GM21515 (cell line): ENCODE data around the gene SLC41A2.

ENCODE experiments used
- ATAC-seq: cut with Tn5 transposase; IDR thresholded peaks from one replicate; pipeline ENCODE4 v1.9.1; 2021; ENCODE audit not compliant: unreplicated experiment

The SLC41A2 gene

GRCh38 chr12:104933128-104933527 lies 25.0 kb downstream of the SLC41A2 start:
- ATAC-seq = no peak

- peak; percentile 84 for ATAC-seq
Observed at GRCh38 chr12:104930388-104931326, 27.4 kb downstream of the SLC41A2 start.

GRCh38 chr12:104929977-104930376 lies 28.1 kb downstream of the SLC41A2 start:
- peak; percentile 5 for ATAC-seq

- ATAC-seq = no peak
Observed at GRCh38 chr12:104929368-104929767, 28.7 kb downstream of the SLC41A2 start.

GRCh38 chr12:104928036-104928745 lies 29.9 kb downstream of the SLC41A2 start:
- ATAC-seq = no peak

- no peak for ATAC-seq
Observed at GRCh38 chr12:104925501-104925900, 32.6 kb downstream of the SLC41A2 start.

- ATAC-seq = no peak
Observed at GRCh38 chr12:104921340-104921739, 36.8 kb downstream of the SLC41A2 start.

GRCh38 chr12:104911942-104912341 lies 46.1 kb downstream of the SLC41A2 start:
- ATAC-seq = no peak

- no peak for ATAC-seq
Observed at GRCh38 chr12:104910196-104910840, 47.8 kb downstream of the SLC41A2 start.

GRCh38 chr12:104909761-104910160 lies 48.3 kb downstream of the SLC41A2 start:
- ATAC-seq = no peak
